HG02642 (cell line): ENCODE results near the gene NT5DC4.
"Not testable (repeated sequence)": the region's sequence is repeated elsewhere in the genome, so short reads cannot be mapped to it uniquely, and the experiment has no call there.

ENCODE experiments used
- ATAC-seq: cut with Tn5 transposase; IDR thresholded peaks from one replicate; pipeline ENCODE4 v1.9.1; 2021; ENCODE audit warnings: mild to moderate bottlenecking; ENCODE audit not compliant: unreplicated experiment, poor library complexity

The NT5DC4 gene

DNA sequence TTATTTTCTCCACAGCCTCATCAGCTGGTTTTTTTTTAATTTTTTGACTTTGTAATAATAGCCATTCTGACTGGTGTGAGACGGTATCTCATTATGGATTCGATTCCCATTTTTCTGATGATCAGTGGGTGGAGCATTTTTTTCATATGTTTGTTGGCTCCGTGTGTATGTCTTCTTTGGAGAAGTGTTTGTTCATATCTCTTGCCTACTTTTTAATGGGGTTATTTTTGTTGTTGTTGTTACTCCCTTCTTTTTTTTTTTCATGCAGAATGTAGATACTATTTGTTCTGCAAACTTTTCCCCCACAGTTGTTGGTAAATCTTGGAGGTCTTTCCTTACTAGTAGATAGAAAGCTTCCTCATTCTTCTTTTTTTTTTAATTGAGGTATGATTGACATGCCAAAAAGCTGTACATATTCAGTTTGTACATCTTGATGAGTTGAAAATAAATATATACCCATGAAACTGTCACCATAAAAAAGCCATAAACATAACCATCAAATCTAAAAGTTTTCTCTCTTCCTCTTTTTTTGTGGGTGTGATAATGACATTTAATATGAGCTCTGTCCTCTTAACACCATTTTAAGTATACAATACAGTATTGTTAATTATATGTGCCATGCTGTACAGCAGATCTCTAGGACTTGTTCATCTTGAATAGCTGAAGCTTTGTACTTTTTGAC, 21.8 kb upstream of the NT5DC4 start:
- no peak for ATAC-seq

DNA sequence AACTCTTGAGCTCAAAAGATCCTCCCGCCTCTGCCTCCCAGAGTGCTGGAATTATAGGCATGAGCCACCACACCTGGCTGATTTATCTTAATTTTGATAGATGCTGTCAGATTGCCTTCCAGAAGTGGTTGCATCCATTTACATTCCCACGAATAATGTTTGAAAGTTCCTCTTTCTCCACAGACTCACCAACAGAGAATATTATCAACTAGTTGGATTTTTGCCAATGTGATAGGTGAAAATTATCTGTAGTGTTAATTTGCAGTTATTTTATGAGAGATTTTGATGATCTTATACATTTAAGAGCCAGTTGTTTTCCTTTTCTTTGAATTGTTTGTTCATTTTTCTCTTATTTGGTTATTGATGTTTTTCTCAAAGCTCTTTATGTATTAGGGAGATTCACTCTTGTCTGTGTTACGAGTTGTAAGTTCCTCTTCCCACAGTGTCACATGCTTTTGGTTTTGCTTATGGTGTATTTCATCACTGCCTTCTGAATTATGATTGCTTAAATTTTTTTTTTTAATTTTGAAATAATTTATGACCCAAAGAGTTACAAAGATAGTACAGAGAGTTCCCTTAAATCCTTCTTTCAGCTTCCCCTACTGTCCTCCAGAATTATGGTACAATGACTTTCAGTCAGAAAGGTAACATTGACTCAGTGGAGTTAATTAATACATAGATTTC, 20.7 kb upstream of the NT5DC4 start:
- no peak for ATAC-seq

DNA sequence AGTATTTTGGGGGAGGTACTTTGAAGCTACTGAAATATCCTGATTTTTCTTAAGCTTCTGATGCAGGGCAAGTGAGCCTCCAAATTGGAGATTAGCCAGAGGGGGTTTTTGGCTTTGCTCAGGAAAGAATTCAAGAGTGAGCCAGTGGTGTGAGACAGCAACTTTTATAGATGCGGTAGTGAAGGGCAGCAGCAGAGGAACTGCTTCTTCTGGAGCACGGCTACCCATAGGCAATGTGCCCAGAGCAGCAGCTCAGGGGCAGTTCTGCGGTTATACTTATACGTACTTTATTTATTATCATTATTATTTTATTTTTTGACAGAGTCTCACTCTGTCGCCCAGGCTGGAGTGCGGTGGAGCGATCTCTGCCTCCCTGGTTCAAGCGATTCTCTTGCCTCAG, 19.8 kb upstream of the NT5DC4 start:
- no peak for ATAC-seq

DNA sequence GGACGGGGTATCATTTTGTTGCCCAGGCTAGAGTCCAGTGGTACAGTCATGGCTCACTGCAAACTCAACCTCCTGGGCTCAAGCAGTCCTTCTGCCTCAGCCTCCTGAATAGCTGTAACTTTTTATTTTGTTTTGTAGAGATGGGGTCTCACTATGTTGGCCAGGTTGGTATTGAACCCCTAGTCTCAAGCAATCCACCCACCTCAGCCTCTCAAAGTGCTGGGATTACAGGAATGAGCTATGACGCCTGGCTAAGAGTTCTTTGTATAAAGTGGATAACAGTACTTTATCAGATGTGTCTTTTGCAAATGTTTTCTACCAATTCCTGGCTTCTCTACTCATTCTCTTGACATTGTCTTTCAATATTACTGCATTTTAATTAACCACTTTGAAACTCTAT, 17.1 kb upstream of the NT5DC4 start:
- ATAC-seq = no peak

DNA sequence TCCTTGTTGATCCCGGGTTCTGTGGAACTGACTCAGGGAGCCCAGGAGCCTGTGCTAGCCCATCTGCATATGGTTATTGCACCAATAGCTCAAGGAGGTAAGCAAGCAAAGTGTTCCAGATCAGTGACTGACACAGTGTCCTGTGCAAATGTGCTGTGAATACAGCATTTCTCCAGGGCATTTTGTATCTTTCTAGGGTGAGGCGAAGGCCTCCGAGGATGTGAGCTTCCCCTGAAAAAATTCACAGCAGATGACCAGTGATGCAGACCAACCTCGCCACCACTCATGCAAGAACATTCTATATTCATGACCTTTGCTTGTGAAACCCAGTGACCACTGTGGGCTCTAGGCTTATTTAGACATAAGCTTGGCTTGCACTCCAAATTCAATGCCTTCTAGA, 15.2 kb upstream of the NT5DC4 start:
- no peak for ATAC-seq

DNA sequence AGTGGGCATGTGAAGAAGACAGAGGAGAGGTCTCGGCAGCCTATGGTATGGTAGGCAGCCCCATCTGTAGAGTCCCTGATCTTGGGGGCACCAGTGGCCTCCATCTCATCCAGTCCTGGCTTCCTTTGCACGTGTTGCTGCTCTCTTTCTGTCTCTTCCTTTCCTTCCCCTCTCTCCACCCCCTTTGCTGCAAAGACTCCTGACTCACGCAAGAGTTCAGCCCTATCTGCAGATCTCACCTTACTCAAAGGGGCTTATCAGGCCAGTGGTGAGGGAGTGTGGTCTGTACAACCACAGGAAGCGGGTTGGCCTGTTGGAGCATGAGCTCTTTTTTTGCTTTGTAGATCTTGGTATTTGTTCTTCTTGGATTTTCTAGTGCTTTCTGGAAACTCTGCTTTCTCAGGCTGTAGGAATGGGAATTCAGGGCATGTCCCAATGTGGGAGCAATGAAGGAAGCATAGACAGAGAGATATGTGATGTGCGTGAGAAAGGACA, 14.6 kb upstream of the NT5DC4 start:
- ATAC-seq = no peak

DNA sequence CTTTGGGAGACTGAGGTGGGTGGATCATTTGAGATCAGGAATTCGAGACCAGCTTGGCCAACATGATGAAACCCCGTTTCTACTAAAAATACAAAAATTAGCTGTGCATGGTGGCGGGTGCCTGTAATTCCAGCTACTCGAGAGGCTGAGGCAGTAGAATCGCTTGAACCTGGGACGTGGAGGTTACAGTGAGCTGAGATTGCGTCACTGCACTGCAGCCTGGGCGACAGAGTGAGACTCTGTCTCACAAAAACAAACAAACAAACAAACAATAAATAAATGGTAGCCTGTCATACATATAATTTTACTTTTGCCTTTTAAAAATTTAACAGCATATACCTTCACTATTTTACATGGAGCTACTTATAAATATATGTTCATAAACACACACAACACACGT, 13.9 kb upstream of the NT5DC4 start:
- ATAC-seq = not testable (repeated sequence)

DNA sequence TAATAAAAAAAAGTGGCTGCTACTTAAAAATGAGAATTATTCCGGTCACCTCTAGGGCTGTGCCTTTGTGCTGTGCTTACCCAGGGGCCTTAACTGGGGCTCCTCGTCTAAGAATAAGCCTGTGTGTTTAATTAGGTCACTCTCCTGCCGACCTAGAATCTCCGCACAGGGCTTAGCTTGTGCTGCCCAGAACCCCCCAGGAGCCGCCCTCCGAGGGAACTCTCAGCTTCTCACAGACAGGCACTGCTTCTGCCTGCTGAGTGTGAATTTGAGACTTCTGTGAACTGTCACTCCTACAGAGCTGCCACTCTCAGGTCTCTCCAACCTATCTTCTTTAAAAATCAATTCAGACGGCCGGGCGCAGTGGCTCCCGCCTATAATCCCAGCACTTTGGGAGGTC, 11.9 kb upstream of the NT5DC4 start:
- no peak for ATAC-seq

DNA sequence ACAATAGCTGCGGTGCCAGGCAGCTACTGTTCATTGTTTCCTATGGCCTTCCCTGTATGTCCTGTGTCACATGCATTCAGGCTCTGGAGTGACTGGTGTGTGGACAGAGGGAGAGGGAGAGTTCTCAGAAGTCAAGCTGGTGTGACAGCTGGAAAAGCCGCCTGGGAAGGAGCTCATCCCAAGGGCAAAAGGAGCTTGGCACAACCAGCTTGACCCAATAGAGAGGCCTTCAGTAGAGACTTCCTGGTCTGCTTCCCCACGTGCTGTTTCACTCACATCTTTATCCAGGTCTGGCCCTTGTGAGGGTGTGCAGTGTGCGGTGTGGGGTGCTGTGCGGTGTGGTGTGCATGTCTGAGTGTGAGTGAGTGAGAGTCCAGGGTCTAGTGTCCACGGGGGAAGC, 11.1 kb upstream of the NT5DC4 start:
- ATAC-seq = no peak

DNA sequence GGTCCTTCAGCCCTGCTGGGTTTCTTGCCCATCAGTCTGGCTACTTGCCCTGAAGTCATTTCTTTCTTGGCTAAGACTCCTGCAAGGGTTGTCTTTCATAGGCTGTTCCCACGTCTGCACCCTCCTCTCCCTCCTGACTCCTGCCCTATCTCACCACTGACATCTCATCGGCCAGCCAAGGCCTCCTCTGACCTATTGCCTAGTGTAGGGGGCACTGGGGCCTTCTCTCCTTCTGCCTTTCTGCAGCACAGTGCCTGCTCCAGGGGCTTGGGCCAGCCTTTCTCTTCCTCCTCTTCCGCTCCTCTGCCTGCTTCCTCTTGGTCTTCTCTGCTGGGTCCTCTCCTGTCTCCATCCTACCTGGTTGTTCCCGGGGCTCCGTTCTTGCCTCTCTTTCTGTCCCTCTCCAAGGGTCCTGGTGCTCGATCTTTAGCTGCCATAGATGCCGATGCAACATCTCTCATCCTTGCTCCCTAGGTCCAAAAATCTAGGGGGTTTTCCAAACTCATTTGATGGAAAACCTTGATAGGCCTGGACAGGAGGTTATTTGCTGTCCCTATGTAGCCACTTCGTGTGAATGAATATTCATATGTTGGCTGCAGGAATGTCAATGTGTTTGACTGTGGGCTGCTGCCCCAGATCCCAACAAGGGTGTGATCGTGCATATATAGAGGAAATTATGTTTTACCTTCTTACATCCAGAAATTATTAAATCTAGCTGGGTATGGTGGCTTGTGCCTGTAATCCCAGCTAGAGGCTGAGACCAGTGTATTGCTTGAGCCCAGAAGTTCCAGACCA, 9.7 kb upstream of the NT5DC4 start:
- no peak for ATAC-seq

DNA sequence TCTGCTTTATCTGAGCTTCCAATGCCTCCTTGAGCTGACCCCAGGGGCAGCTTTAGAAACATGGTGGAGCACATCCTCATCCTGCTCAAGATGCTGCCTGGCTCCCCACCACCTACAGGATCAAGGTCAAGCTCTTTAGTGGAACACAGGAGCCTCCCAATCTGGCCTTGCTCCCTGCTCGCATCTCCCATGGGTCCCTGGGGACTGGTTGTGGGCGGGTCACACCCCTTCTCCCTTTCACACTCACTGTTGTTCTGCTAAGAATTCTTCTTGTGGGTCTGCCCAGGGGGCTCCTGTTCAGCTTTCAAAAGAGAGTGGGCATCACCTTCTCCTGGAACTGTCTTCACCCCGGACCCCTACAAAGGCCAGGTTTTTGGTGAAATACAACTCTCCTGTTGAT, 8.4 kb upstream of the NT5DC4 start:
- no peak for ATAC-seq

DNA sequence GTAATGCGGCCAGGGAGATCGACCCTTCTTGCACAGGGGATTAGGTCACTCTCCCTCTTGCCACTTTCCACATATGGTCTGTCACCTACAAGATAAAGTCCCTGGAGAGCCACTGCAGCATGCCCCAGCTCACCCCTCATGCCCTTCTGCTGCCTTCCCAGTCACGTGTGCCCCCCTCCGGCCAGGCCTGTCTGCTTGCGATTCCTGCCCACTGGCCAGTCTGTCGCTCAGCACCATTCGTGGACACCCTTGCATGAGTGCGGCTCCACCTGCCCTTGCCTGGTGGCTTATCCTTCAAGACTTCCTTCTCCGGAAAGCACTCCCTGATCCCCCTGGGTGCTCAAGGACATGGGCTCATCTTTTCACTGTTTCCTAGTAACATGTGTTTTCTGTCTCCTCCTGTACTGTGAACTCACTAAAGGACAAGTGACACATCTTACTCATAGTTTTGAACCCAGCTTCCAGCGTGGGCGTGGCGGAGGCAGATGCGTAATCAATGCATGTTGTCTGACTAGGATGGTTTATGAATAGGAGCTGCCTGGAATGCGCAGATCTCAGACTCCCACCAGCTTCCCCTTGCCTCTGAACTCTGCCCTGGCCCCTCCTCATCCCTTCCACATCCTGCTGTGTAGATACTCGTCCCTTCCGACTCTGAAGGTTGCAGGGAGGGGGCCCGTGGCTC, 7.8 kb upstream of the NT5DC4 start:
- no peak for ATAC-seq

DNA sequence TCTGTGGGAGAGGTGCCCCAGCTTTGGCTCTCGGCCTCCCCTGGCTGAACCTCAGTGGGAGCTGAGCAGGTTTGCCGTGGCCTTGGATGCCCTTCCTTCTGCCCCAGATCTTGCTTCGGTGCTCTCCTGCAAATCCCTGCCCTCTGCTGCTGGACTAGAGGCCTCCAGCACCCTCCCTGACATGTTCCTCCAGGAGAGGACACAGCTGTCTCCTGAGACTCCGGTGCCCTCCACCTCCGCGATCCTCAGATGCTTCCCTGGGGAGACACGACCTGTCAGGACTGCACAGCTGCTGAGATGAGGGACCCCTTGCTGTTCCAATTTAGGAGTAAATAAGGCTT, 7.3 kb upstream of the NT5DC4 start:
- no peak for ATAC-seq

DNA sequence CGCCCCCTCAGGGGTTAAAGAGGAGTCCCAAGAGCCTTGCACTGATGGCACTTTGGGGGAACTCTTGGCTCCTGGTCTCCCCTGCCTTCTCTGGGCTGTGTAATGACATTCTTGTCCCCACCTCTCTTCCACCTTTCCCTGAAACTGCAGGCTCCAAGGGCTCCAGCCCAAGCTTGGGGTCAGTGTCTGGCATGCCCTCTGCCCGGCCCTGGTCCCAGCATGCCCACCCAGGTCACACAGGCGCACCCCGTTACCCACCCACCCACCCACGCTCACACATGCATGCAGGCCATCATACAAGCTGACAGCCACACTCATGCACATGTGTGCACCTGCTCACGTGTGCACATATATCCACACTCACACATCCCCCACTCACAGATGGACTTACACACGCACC, 6.9 kb upstream of the NT5DC4 start:
- no peak for ATAC-seq

DNA sequence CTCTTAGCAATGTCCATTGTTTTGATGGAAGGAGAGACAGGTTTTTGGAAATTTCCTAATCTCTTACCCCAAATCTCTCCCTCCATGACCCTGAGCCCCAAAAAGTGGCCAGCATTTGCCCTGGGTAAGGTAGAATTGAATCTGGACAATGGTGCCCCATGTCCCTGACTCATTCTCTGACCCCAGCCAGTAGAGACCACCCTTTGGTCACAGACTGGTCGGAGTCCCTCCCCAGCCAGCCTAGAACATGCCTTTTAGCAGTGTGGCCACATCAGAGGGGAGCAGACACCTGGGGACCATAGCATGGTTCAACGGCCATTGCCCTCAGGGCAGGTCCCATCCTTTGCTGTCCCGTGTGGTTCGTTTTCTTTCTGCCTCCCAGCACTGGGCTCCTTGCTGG, 6.5 kb upstream of the NT5DC4 start:
- no peak for ATAC-seq

DNA sequence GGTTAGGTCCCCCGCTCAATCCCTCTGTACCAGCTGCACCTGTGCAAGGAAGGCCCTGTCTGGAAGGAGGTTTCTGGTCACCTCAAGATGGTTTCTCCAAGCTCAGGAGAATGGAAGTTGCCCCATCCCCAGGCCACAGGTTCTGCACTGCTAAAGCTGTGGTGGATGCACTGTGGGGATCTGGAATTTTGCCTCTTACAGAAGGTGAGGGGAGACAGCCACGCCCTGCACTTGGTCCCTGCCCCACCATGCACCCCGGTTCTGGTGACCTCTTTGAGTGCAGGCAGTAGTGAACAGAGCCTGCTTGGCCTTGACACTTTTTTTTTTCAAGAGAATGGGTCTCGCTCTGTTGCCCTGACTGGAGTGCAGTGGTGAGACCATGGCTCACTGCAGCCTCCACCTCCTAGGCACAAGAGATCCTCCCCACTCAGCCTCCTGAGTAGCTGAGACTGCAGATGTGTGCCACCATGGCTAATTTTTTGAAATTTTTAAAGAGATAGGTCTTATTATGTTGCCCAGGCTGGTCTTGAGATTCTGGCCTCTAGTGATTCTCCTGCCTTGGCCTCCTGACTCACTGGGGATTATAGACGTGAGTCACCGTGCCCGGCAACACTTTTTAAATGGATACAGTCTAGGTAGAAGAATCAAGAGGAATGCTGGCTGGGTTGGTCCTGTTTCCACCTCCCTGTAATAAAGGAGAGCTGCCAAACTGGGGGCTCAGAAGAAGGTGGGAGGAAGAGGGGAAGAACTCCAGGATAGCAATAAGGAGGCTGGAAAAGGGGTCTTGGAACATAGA, 5.8 kb upstream of the NT5DC4 start:
- no peak for ATAC-seq

DNA sequence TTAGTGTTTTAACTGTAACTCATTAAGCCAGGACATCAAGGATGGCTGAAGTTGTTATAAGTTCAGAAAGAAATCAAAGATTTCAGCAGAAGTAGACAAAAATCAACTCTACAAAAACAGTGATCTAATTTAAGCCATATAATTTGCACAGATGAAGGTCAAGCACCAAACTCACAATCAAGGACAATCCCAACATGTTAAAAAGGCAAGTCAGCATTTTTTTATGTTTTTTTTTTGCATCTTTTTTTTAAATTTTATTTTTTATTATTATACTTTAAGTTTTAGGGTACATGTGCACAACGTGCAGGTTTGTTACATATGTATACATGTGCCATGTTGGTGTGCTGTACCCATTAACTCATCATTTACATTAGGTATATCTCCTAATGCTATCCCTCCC, 4.7 kb upstream of the NT5DC4 start:
- not testable (repeated sequence) for ATAC-seq

DNA sequence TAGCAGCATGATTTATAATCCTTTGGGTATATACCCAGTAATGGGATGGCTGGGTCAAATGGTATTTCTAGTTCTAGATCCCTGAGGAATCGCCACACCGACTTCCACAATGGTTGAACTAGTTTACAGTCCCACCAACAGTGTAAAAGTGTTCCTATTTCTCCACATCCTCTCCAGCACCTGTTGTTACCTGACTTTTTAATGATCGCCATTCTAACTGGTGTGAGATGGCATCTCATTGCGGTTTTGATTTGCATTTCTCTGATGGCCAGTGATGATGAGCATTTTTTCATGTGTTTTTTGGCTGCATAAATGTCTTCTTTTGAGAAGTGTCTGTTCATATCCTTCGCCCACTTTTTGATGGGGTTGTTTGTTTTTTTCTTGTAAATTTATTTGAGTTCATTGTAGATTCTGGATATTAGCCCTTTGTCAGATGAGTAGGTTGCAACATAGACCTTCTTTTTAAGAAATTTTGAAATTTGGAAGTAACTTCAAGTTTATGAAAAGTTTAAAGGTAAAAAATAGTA, 3.9 kb upstream of the NT5DC4 start:
- not testable (repeated sequence) for ATAC-seq

DNA sequence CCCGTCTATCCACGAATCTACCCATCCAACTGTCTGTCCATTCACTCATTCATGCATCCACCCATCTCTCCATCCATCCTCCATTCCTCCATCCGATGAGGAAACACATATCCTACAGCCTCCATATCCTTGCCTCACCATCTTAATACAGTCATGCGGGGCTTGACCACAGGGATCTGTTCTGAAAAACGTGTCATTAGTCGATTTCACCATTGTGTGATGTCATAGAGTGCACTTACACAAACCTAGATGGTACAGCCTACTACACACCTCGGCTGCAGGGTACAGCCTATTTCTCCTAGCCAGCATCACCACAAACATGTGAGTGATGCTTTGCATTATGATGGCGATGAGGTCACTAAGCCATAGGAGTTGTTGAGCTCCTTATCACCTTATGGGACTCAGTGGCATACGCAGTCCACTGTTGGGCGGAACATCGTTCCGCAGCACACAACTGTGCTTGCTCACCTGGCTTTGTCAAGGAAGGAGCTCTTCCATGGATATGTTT, 1.9 kb upstream of the NT5DC4 start:
- ATAC-seq = no peak
